HG02763 (cell line): Measurements from ENCODE around the gene OXCT2.
"Not testable (repeated sequence)": the region's sequence is repeated elsewhere in the genome, so short reads cannot be mapped to it uniquely, and the experiment has no call there.

Experiments
- ATAC-seq: cut with Tn5 transposase; IDR thresholded peaks from one replicate; pipeline ENCODE4 v1.9.1; 2021; ENCODE audit warnings: mild to moderate bottlenecking, moderate library complexity; ENCODE audit not compliant: unreplicated experiment

Gene OXCT2

DNA sequence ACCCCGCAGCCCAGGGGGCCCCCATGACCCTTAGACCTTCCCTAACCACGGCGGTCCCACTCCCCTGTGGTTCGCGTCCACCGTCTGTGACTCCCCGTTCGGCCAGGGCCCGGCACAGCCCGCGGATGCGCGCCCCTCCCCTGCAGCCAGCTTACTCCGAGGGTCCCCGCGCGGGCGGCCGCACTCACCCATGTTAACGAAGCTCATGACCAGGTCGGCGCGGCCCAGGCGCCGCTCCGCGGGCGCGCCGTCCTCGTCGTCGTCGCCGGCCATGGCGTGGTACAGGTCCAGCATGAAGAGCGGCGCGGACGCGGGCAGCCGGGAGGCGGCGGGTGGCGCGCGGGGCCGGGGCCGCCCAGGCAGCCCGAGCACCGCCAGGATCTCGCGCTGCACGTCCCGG, 16.8 kb upstream of the OXCT2 start:
- not testable (repeated sequence) for ATAC-seq

- ATAC-seq = no peak
Measured at GRCh38 chr1:39787468-39787867, 16.3 kb upstream of the OXCT2 start.

- ATAC-seq = not testable (repeated sequence)
Measured at GRCh38 chr1:39787108-39787375, 15.9 kb upstream of the OXCT2 start.

- ATAC-seq = not testable (repeated sequence)
Measured at GRCh38 chr1:39786303-39787107, 15.4 kb upstream of the OXCT2 start.

- not testable (repeated sequence) for ATAC-seq
Measured at GRCh38 chr1:39782685-39783084, 11.5 kb upstream of the OXCT2 start.

GRCh38 chr1:39782103-39782502, 11.0 kb upstream of the OXCT2 start:
- ATAC-seq = no peak

DNA sequence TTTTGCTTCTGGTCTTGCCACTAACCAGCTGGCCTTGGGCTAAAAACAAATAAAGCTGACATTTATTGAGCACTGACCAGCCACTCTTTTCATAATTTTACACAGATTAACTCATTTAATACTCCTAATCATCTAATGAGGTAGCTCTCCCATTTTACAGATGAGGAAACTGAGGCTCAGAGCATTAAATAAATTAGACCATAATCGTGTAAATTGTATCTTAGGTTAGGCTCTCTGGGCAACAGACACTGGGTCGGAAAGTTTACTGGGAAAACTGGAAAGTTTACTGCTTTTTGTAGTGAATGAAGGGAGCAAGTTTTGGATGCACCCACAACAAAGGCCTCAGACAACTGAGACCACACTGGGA, 10.2 kb upstream of the OXCT2 start:
- no peak for ATAC-seq

- no peak for ATAC-seq
Measured at GRCh38 chr1:39779821-39780220, 8.7 kb upstream of the OXCT2 start.

DNA sequence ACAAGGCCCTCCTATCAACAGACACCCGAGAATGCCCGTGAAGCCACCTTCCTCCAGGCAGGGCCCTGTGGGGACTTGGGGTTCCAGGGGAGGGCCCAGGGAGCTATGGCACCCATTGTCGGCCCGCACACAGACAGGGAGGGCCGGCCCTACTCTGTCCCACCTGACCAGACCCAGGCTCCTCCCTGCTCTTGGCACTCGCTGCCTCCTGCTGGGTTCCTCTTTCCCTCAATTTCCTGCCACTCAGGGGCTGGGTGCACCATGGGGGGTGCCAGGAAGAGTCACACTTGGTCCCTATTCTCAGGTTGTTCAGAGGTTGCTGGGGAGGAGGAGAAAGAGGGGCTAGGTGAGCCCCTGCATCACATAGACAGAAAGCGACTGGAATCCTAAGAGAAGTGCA, 8.0 kb upstream of the OXCT2 start:
- no peak for ATAC-seq

- not testable (repeated sequence) for ATAC-seq
Measured at GRCh38 chr1:39778463-39779099, 7.4 kb upstream of the OXCT2 start.

GRCh38 chr1:39777896-39778295, 6.7 kb upstream of the OXCT2 start:
- ATAC-seq = not testable (repeated sequence)

GRCh38 chr1:39777306-39777705, 6.2 kb upstream of the OXCT2 start:
- ATAC-seq = no peak

DNA sequence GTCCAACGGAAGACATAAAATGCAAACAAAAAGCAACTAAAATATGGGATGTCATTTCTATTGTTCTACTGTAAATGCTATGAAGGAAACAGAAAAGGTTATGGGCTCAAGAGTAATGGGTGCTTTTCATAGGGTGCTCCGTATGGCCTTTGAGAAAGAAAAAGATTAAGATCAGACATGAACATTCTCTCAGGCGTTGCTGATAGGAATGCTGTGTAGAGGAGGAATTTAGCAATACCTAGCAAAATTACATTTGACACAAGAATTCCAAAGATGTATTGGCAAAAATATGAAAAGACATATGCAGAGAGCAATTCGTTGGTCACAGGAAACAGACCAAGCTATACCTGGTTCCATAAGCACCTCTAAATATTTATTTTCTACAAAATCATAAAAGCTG, 5.7 kb upstream of the OXCT2 start:
- ATAC-seq = no peak

GRCh38 chr1:39776400-39776713, 5.2 kb upstream of the OXCT2 start:
- no peak for ATAC-seq

DNA sequence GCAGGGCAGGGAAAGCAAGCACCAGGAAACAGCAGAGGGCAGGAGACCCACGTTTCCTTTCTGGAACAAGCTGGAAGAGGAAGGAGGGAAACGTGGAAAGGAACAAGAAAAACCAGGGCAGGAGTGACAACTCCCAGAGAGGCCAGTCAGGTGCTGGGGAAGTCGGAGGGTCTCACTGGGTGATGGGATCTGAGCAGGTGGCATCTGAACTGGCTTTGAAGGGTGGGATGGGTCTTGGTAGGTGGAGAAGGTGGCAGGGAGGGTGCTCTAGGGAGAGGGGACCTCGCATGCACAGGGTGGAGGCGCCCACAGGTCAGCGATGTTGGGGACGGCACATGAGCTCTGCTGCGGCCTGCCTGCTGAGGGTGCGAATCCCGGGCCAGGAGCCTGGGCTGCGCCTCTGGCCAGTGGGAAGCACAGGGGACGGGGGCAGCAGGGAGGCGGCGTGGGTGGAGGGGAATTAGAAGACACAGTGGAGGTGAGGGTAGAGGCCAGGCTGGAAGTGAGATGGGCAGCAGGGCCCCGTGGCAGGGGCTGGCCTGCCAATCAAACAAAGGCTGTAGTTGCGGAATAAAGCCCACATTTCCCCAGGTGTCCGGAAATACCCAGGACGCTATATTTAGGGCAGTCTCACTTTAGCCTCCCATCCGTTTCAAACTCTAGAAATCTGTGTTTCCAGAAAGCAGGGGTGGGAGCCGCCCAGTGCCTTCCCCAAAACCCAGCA, 4.7 kb upstream of the OXCT2 start:
- not testable (repeated sequence) for ATAC-seq

DNA sequence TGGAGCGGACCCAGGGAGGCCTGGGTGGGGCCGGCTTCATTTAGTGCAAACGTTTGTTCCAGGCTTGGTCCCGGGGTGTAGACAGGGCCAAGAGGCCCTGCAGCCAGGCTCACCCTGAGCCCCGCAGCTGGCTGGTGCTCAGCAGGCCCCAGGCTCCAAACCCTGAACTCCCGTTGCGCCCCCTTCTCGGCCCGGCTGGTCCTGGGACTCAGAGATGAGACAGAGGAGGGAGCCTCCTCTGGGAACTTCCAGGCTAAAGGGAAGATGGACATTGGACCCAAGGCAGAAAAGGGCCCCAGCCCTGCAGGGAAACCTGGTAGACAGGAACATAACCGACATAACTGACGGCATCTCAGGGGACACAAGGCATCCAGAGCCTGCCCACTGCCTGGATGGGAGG, 4.0 kb upstream of the OXCT2 start:
- ATAC-seq = not testable (repeated sequence)

DNA sequence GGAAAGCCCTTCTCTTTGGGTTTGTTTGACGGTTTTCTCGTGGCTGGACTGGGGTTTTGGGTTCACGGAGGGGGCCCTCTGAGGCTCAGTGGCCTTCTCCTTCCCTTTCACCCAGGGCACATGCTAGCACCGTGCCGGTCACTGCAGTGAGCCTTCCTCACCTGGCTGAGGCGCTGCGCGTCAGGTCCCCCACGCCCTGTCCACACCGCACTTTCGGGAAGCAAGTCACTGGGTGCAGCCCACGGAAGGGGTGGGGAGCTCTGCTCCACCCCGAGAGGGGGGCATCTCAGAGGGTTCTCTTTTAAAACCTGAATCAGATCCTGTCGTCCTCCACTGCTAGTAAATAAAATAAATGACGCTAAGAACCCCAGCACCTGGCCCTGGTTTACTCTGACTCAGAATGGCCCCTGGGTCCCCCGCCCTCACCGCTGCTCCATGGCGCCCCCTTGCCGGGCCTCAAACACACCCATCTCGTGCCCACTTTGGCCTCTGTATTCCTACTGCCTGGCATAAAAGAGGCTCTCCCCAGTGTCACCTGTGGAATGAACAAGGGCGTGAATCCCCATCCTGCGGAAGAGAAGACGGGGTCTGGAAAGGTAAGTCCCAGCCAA, 2.3 kb upstream of the OXCT2 start:
- ATAC-seq = not testable (repeated sequence)

DNA sequence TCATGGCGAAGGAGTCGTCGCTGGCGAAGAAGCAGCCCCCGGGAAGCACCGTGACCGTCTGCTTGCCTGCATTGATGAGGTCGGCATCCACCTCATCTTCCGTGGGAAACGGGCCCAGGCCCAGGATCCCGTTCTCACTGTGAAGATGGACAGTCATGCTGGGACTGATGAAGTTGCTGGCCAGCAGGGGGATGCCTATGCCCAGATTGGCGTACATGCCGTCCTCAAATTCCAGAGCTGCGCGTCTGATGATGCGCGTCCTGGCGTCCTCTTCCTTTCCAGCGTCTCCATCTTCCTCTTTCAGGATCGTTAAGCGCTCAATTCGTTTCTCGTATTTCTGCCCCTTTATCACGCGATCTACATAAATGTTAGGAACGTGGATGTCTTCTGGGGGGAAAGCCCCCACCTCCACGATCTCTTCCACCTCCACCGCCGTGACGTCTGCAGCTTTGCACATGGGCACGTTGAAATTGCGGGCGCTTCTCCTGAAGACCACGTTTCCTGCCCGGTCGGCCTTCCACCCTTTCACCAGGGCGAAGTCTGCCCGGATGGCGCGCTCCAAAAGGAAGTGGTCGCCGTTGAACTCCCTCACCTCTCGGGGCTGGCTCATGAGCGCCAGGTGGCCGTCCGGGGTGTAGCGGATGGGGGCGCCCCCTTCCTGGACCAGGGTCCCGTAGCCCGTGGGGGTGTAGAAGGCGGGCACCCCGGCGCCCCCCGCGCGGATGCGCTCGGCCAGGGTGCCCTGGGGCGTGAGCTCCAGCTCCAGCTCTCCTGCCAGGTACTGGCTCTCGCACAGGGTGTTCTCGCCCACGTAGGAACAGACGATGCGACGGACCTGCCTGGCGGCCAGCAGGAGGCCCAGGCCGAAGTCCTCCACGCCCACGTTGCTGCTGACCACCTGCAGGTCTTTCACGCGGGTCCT, 787 bp downstream of the OXCT2 start:
- not testable (repeated sequence) for ATAC-seq

DNA sequence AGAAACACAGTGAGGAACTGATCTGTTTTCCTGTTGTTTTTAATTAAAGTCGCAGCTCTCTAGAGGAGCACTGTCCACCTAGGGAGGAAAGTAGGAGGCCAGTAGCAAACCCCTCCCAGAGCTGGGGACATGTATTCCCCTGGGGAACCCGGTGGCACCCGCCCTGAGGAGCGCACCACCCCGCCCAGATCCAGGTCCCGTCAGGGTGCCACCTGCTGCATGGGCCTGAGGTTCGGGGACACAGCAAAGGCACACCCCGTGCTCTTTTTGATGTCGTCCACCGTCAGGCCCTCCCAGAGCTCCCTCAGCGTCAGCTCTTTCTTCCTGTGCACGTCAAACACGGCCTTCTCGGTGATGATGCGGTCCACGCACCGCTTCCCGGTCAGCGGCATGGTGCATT, 1.6 kb downstream of the OXCT2 start:
- ATAC-seq = not testable (repeated sequence)

- not testable (repeated sequence) for ATAC-seq
Measured at GRCh38 chr1:39766466-39766865, 4.7 kb downstream of the OXCT2 start.

- ATAC-seq = not testable (repeated sequence)
Measured at GRCh38 chr1:39764512-39764911, 6.6 kb downstream of the OXCT2 start.
